Measurements from ENCODE around the gene RAD51B. TPM values are rescaled to one million over a fixed set of nuclear protein-coding genes. Genes with fewer than 3 reads are reported as not detected.

RAD51B gene
- total RNA-seq (10 to 100 TPM; 13.3 to 39.6 TPM), polyA plus RNA-seq (1 to 10 TPM in 1 of 2 donors, not detected in 1; 2.8 TPM)
- long read RNA-seq, donor 1, partial matches to known transcripts, result 0 of 14 reads
- long read RNA-seq, donor 1, other reads (novel, unspliced or antisense), result 14 of 14 reads
- long read RNA-seq, donor 2, partial matches to known transcripts, result 0 of 36 reads
- long read RNA-seq, donor 2, other reads (novel, unspliced or antisense), result 34 of 36 reads

GRCh38 chr14:67819563-67820421 lies at the start of gene RAD51B:
Gene RAD51B, plus strand, starts transcription at chr14:67819779.
- no peak within 1 kb of the TSS for H3K27ac ChIP-seq (ENCODE audit: low read depth in 1 of 2, low read length in 2 of 2)
- intact Hi-C loops (cut with DNase I), result no loop called here
- no peaks in the 10 kb centered on the region for H3K36me3 ChIP-seq (ENCODE audit: control insufficient read depth in 1 of 2, insufficient read depth in 2 of 2, low read length in 1 of 2)
- DNase-seq (peak; percentile 89 to 93), ATAC-seq (ENCODE audit: low FRiP score) (peak; percentile 91)
- peak within 1 kb of the TSS; percentile 79 to 80 for H3K4me3 ChIP-seq (ENCODE audit: low read length in 2 of 2)
- no peaks in the 10 kb centered on the region for H3K27me3 ChIP-seq (ENCODE audit: control insufficient read depth in 1 of 2, insufficient read depth in 2 of 2, low read length in 1 of 2)
- H3K9me3 ChIP-seq (ENCODE audit: control insufficient read depth, low read length), result no peaks in the 10 kb centered on the region
- WGBS, 2 donors, result 0% methylated on average over 30 of the region's 30 CpGs
- H3K4me1 ChIP-seq (ENCODE audit: control insufficient read depth in 1 of 2, insufficient read depth in 2 of 2, low read length in 2 of 2), result no peaks in the 10 kb centered on the region

- H3K36me3 ChIP-seq (ENCODE audit: control insufficient read depth in 1 of 2, insufficient read depth in 2 of 2, low read length in 1 of 2), result peaks cover 18 to 27% of the 10 kb centered on the region in 2 donors
- no peak overlapping the region for H3K27ac ChIP-seq (ENCODE audit: low read depth in 1 of 2, low read length in 2 of 2)
- H3K27me3 ChIP-seq (ENCODE audit: control insufficient read depth in 1 of 2, insufficient read depth in 2 of 2, low read length in 1 of 2), result no peaks in the 10 kb centered on the region
- no peak for DNase-seq
- 90 to 92% methylated on average over 5 of the region's 5 CpGs for WGBS, 2 donors
- intact Hi-C loops (cut with DNase I), result no loop called here
- no peak overlapping the region for H3K4me3 ChIP-seq (ENCODE audit: low read length in 2 of 2)
- ATAC-seq (ENCODE audit: low FRiP score), result no peak
- no peaks in the 10 kb centered on the region for H3K9me3 ChIP-seq (ENCODE audit: control insufficient read depth, low read length)
- H3K4me1 ChIP-seq (ENCODE audit: control insufficient read depth in 1 of 2, insufficient read depth in 2 of 2, low read length in 2 of 2), result no peaks in the 10 kb centered on the region
Observed at GRCh38 chr14:67773844-67774377, 45.7 kb upstream of the RAD51B start.

- H3K27me3 ChIP-seq (ENCODE audit: control insufficient read depth in 1 of 2, insufficient read depth in 2 of 2, low read length in 1 of 2), result no peaks in the 10 kb centered on the region
- H3K4me1 ChIP-seq (ENCODE audit: control insufficient read depth in 1 of 2, insufficient read depth in 2 of 2, low read length in 2 of 2), result no peaks in the 10 kb centered on the region
- peaks cover 24 to 33% of the 10 kb centered on the region in 2 donors for H3K36me3 ChIP-seq (ENCODE audit: control insufficient read depth in 1 of 2, insufficient read depth in 2 of 2, low read length in 1 of 2)
- no peak for DNase-seq
- H3K4me3 ChIP-seq (ENCODE audit: low read length in 2 of 2), result no peak overlapping the region
- WGBS, 2 donors, result 72 to 86% methylated on average over 4 of the region's 4 CpGs
- H3K27ac ChIP-seq (ENCODE audit: low read depth in 1 of 2, low read length in 2 of 2), result no peak overlapping the region
- intact Hi-C loops (cut with DNase I), result no loop called here
- H3K9me3 ChIP-seq (ENCODE audit: control insufficient read depth, low read length), result no peaks in the 10 kb centered on the region
- ATAC-seq (ENCODE audit: low FRiP score), result no peak
Observed at GRCh38 chr14:67776653-67777322, 42.8 kb upstream of the RAD51B start.

GRCh38 chr14:67778792-67779191 lies 40.8 kb upstream of the RAD51B start:
- DNase-seq, result no peak
- Histone ChIP-seq H3K27ac (ENCODE audit: low read depth in 1 of 2, low read length in 2 of 2) (no peak overlapping the region), H3K4me3 (ENCODE audit: low read length in 2 of 2) (no peak overlapping the region), H3K27me3 (ENCODE audit: control insufficient read depth in 1 of 2, insufficient read depth in 2 of 2, low read length in 1 of 2) (no peaks in the 10 kb centered on the region), H3K4me1 (ENCODE audit: control insufficient read depth in 1 of 2, insufficient read depth in 2 of 2, low read length in 2 of 2) (no peaks in the 10 kb centered on the region), H3K36me3 (ENCODE audit: control insufficient read depth in 1 of 2, insufficient read depth in 2 of 2, low read length in 1 of 2) (peaks cover 28 to 37% of the 10 kb centered on the region in 2 donors), H3K9me3 (ENCODE audit: control insufficient read depth, low read length) (no peaks in the 10 kb centered on the region)
- no peak for ATAC-seq (ENCODE audit: low FRiP score)
- intact Hi-C loops (cut with DNase I), result no loop called here
- 84 to 90% methylated on average over 1 of the region's 1 CpG for WGBS, 2 donors

GRCh38 chr14:67782090-67782489 lies 37.5 kb upstream of the RAD51B start:
- Histone ChIP-seq H3K4me1 (ENCODE audit: control insufficient read depth in 1 of 2, insufficient read depth in 2 of 2, low read length in 2 of 2) (no peaks in the 10 kb centered on the region), H3K4me3 (ENCODE audit: low read length in 2 of 2) (no peak overlapping the region), H3K27me3 (ENCODE audit: control insufficient read depth in 1 of 2, insufficient read depth in 2 of 2, low read length in 1 of 2) (no peaks in the 10 kb centered on the region), H3K9me3 (ENCODE audit: control insufficient read depth, low read length) (no peaks in the 10 kb centered on the region), H3K27ac (ENCODE audit: low read depth in 1 of 2, low read length in 2 of 2) (no peak overlapping the region), H3K36me3 (ENCODE audit: control insufficient read depth in 1 of 2, insufficient read depth in 2 of 2, low read length in 1 of 2) (peaks cover 30 to 35% of the 10 kb centered on the region in 2 donors)
- DNase-seq (no peak), ATAC-seq (ENCODE audit: low FRiP score) (no peak)
- 54 to 82% methylated on average over 3 of the region's 3 CpGs for WGBS, 2 donors
- intact Hi-C loops (cut with DNase I), result no loop called here

GRCh38 chr14:67784244-67784823 lies 35.2 kb upstream of the RAD51B start:
- H3K9me3 ChIP-seq (ENCODE audit: control insufficient read depth, low read length), result no peaks in the 10 kb centered on the region
- no peak for ATAC-seq (ENCODE audit: low FRiP score)
- H3K27me3 ChIP-seq (ENCODE audit: control insufficient read depth in 1 of 2, insufficient read depth in 2 of 2, low read length in 1 of 2), result no peaks in the 10 kb centered on the region
- intact Hi-C loops (cut with DNase I), result no loop called here
- H3K4me3 ChIP-seq (ENCODE audit: low read length in 2 of 2), result no peak overlapping the region
- H3K36me3 ChIP-seq (ENCODE audit: control insufficient read depth in 1 of 2, insufficient read depth in 2 of 2, low read length in 1 of 2), result peaks cover 27 to 30% of the 10 kb centered on the region in 2 donors
- 96 to 97% methylated on average over 5 of the region's 5 CpGs for WGBS, 2 donors
- no peaks in the 10 kb centered on the region for H3K4me1 ChIP-seq (ENCODE audit: control insufficient read depth in 1 of 2, insufficient read depth in 2 of 2, low read length in 2 of 2)
- no peak for DNase-seq
- no peak overlapping the region for H3K27ac ChIP-seq (ENCODE audit: low read depth in 1 of 2, low read length in 2 of 2)

GRCh38 chr14:67785270-67786109 lies 34.1 kb upstream of the RAD51B start:
- no peak for ATAC-seq (ENCODE audit: low FRiP score)
- 92 to 95% methylated on average over 4 of the region's 4 CpGs for WGBS, 2 donors

GRCh38 chr14:67787673-67788072 lies 31.9 kb upstream of the RAD51B start:
- Histone ChIP-seq H3K4me3 (ENCODE audit: low read length in 2 of 2) (no peak overlapping the region), H3K9me3 (ENCODE audit: control insufficient read depth, low read length) (no peaks in the 10 kb centered on the region), H3K27ac (ENCODE audit: low read depth in 1 of 2, low read length in 2 of 2) (no peak overlapping the region), H3K4me1 (ENCODE audit: control insufficient read depth in 1 of 2, insufficient read depth in 2 of 2, low read length in 2 of 2) (no peaks in the 10 kb centered on the region), H3K36me3 (ENCODE audit: control insufficient read depth in 1 of 2, insufficient read depth in 2 of 2, low read length in 1 of 2) (peaks cover 17 to 18% of the 10 kb centered on the region in 2 donors), H3K27me3 (ENCODE audit: control insufficient read depth in 1 of 2, insufficient read depth in 2 of 2, low read length in 1 of 2) (no peaks in the 10 kb centered on the region)
- 84 to 90% methylated on average over 1 of the region's 1 CpG for WGBS, 2 donors
- intact Hi-C loops (cut with DNase I), result no loop called here
- no peak for DNase-seq
- ATAC-seq (ENCODE audit: low FRiP score), result no peak

More at GRCh38 chr14:67785270-67786109, 34.1 kb upstream of the RAD51B start:
- Histone ChIP-seq H3K36me3 (ENCODE audit: control insufficient read depth in 1 of 2, insufficient read depth in 2 of 2, low read length in 1 of 2) (peaks cover 22 to 30% of the 10 kb centered on the region in 2 donors), H3K27me3 (ENCODE audit: control insufficient read depth in 1 of 2, insufficient read depth in 2 of 2, low read length in 1 of 2) (no peaks in the 10 kb centered on the region), H3K4me3 (ENCODE audit: low read length in 2 of 2) (no peak overlapping the region), H3K4me1 (ENCODE audit: control insufficient read depth in 1 of 2, insufficient read depth in 2 of 2, low read length in 2 of 2) (no peaks in the 10 kb centered on the region), H3K27ac (ENCODE audit: low read depth in 1 of 2, low read length in 2 of 2) (no peak overlapping the region), H3K9me3 (ENCODE audit: control insufficient read depth, low read length) (no peaks in the 10 kb centered on the region)
- intact Hi-C loops (cut with DNase I), result no loop called here
- DNase-seq, result no peak

Data from aorta (tissue), 5 donors.